Adrenal gland (tissue), 12 donors: ENCODE data around the gene PTPDC1. TPM values are rescaled to one million over a fixed set of nuclear protein-coding genes. Genes with fewer than 3 reads are reported as not detected.
A peak's percentile ranks its signal among the peaks of the same experiment; 100 is the strongest.

Experiments used
- DNase-seq, 7 donors: peaks; one replicate each; pipeline ENCODE4 v3.0.0-alpha.2; 2019 to 2020
- H3K27ac ChIP-seq, 5 donors: fragments of 200-600 bp; sonication (generic) in 4 of 5; 1 replicate in 3 of 5; 2 replicates in 2 of 5; pipeline versions ENCODE4 v1.5.1 to v1.8.0; 2016 to 2020; ENCODE audit warnings: mild to moderate bottlenecking in 1 of 5
- H3K27me3 ChIP-seq: fragments of 200-600 bp; 2 replicates; pipeline ENCODE4 v1.8.0; 2021
- H3K36me3 ChIP-seq, 2 donors: fragments of 200-600 bp; replicated peaks in 1 of 2; 1 replicate in 1 of 2; 2 replicates in 1 of 2; pipeline versions ENCODE4 v1.5.1 to v1.8.0; 2018 to 2022
- H3K4me1 ChIP-seq, 2 donors: fragments of 200-600 bp; replicated peaks in 1 of 2; 1 replicate in 1 of 2; 2 replicates in 1 of 2; pipeline versions ENCODE4 v1.5.1 to v1.8.0; 2018 to 2021
- H3K4me3 ChIP-seq, 4 donors: fragments of 200-600 bp; sonication (generic) in 3 of 4; one replicate each; pipeline ENCODE4 v1.5.1; 2016 to 2018
- H3K9me3 ChIP-seq, 3 donors: fragments of 200-600 bp; sonication (generic) in 1 of 3; replicated peaks in 1 of 3; 1 replicate in 2 of 3; 2 replicates in 1 of 3; pipeline versions ENCODE4 v1.5.1 to v1.8.0; 2016 to 2021
- CTCF ChIP-seq, 6 experiments: fragments of 450-650 bp in 4 of 6; fragments of 200-600 bp in 2 of 6; sonication (generic) in 1 of 6; IDR thresholded peaks; 1 replicate in 5 of 6; 2 replicates in 1 of 6; pipeline versions ENCODE4 v1.5.1 to v1.8.0; 2016 to 2021; ENCODE audit warnings: antibody characterized with exemption in 6 of 6, mild to moderate bottlenecking in 2 of 6, moderate library complexity in 1 of 6
- POLR2A ChIP-seq, 2 donors: fragments of 450-650 bp; IDR thresholded peaks; one replicate each; pipeline ENCODE4 v1.6.1; 2017; ENCODE audit warnings: antibody characterized with exemption in 2 of 2, mild to moderate bottlenecking in 2 of 2, moderate library complexity in 1 of 2
- WGBS, 4 donors: extraction: QIAGEN DNeasy Blood & Tissue Kit in 2 of 4; methylation state at CpG; one replicate each; pipeline versions ENCODE4 v1.1.5 to v1.1.7; 2013 to 2017; 5-methylcytosine and 5-hydroxymethylcytosine counted together
- intact Hi-C, 2 donors: fragments of 100-400 bp; cut with DNase I; formaldehyde crosslinking; loops; one replicate each; pipeline versions ENCODE4 v1.14.1 to v1.15.0; 2022 to 2023
- polyA plus RNA-seq, 3 donors: library from polyadenylated mRNA; stranded (reverse); fragments of 200-250 nt in 2 of 3; fragments of 350-450 nt in 1 of 3; fragmentation: Illumina TruSeq in 1 of 3; extraction: RNeasy Lipid Tissue Mini Kit (QIAGEN cat#74804) in 1 of 3; gene quantifications; one replicate each; pipeline ENCODE4 v1.2.3, GENCODE V29; 2013 to 2014
- total RNA-seq, 9 donors: library from RNA; depleted of rRNA in 4 of 9; stranded (reverse); fragments of >200 nt in 4 of 9; fragments of 120-200 nt in 1 of 9; fragmentation: NEBNext Ultra II Directional in 1 of 9; extraction: Animal tissue kit (Norgen Biotek cat#: 25700) in 1 of 9; gene quantifications; one replicate each; pipeline versions ENCODE4 v1.1.0 to v1.2.4, GENCODE V29; 2013 to 2023
- donor health status: healthy with polysubstance abuse.
- donor health status: Bipolar disorder and iron deficiency.
- donor health status: DM: yes; HTN: yes; CAD: no.
- donor health status: DM: no; HTN: no; CAD: no.
- donor health status: DM: no; HTN: no; CAD: no.
- donor health status: DM: yes; HTN: yes; CAD: no.

The PTPDC1 gene
- total and polyA plus RNA-seq, 12 donors: 5.1 to 19.4 (median 9.4) TPM

- TF ChIP-seq POLR2A (IDR thresholded peaks at IDR 0.05): peak in 1 of 2 donors; percentile 5
- no peak for TF ChIP-seq CTCF (IDR thresholded peaks at IDR 0.05)
- no peaks in the 10 kb centered on the region for H3K9me3 ChIP-seq
- WGBS, 4 donors: 23 to 38% (median 35%) methylated on average over 13 of the region's 13 CpGs
- H3K27me3 ChIP-seq: no peaks in the 10 kb centered on the region
- peak overlapping the region; percentile 61 to 88 (median 82) for H3K27ac ChIP-seq
- peak; percentile 83 to 96 (median 92) for DNase-seq
- H3K4me3 ChIP-seq: no peak overlapping the region
- intact Hi-C loops: no loop called here
- H3K4me1 ChIP-seq: peaks cover 19 to 38% of the 10 kb centered on the region in 2 donors
- H3K36me3 ChIP-seq: no peaks in the 10 kb centered on the region
Measured at GRCh38 chr9:94139672-94140417, 55.6 kb downstream of the PTPDC1 start.

- Histone ChIP-seq H3K4me1 (peaks cover 16 to 32% of the 10 kb centered on the region in 2 donors), H3K27me3 (no peaks in the 10 kb centered on the region), H3K9me3 (no peaks in the 10 kb centered on the region), H3K27ac (peak overlapping the region; percentile 61 to 88 (median 82)), H3K4me3 (no peak overlapping the region), H3K36me3 (no peaks in the 10 kb centered on the region)
- 45 to 53% (median 50%) methylated on average over 4 of the region's 4 CpGs for WGBS, 4 donors
- no peak for DNase-seq
- intact Hi-C loops: no loop called here
- TF ChIP-seq POLR2A (IDR thresholded peaks at IDR 0.05) (no peak), CTCF (IDR thresholded peaks at IDR 0.05) (no peak)
Measured at GRCh38 chr9:94140418-94140780, 56.1 kb downstream of the PTPDC1 start.

GRCh38 chr9:94140791-94141790 is 56.8 kb downstream of the PTPDC1 start:
- WGBS, 4 donors: 76 to 85% (median 78%) methylated on average over 12 to 13 of the region's 13 CpGs
- intact Hi-C loops: no loop called here
- H3K4me1 ChIP-seq: peaks cover 16 to 27% of the 10 kb centered on the region in 2 donors
- peak overlapping the region in 4 of 5 donors; percentile 61 to 84 (median 78) for H3K27ac ChIP-seq
- no peak overlapping the region for H3K4me3 ChIP-seq
- peak in 1 of 7 donors; percentile 28 for DNase-seq
- H3K36me3 ChIP-seq: no peaks in the 10 kb centered on the region
- no peaks in the 10 kb centered on the region for H3K9me3 ChIP-seq
- no peak for TF ChIP-seq CTCF (IDR thresholded peaks at IDR 0.05)
- TF ChIP-seq POLR2A (IDR thresholded peaks at IDR 0.05): no peak
- no peaks in the 10 kb centered on the region for H3K27me3 ChIP-seq

- no peak for DNase-seq
- no peak for TF ChIP-seq CTCF (IDR thresholded peaks at IDR 0.05)
- no peak for TF ChIP-seq POLR2A (IDR thresholded peaks at IDR 0.05)
- Histone ChIP-seq H3K27ac (peak overlapping the region in 1 of 5 donors; percentile 84), H3K27me3 (no peaks in the 10 kb centered on the region), H3K36me3 (no peaks in the 10 kb centered on the region), H3K9me3 (no peaks in the 10 kb centered on the region), H3K4me3 (no peak overlapping the region), H3K4me1 (peaks cover 16 to 27% of the 10 kb centered on the region in 2 donors)
- intact Hi-C loops: no loop called here
- 87 to 95% (median 90%) methylated on average over 5 of the region's 5 CpGs for WGBS, 4 donors
Measured at GRCh38 chr9:94142353-94142752, 58.1 kb downstream of the PTPDC1 start.
